ENCODE data around the gene CDC42BPA.

CDC42BPA gene

DNA sequence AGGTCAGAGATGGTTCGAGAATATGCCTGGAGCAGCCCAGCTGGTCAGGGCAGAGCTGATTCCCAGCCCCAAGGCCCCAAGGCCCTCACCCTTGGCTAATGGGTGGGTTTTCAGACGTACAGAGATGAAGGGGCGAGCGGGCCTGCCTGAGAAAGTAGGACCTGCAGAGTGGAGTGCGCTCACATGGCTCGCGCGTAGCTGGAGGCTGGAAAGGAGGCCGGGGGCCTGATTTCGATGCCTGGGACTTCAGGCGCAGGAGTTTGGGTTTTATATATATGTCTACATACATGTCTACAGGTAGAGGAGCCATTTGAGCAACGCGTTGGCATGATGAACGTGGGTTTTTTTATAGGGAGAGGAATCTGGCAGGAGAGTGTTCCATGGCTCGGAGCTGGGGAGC, 369.3 kb downstream of the CDC42BPA start:
- no peak for FAIRE-seq
- DNase-seq (ENCODE audit: low spot score), result no peak

DNA sequence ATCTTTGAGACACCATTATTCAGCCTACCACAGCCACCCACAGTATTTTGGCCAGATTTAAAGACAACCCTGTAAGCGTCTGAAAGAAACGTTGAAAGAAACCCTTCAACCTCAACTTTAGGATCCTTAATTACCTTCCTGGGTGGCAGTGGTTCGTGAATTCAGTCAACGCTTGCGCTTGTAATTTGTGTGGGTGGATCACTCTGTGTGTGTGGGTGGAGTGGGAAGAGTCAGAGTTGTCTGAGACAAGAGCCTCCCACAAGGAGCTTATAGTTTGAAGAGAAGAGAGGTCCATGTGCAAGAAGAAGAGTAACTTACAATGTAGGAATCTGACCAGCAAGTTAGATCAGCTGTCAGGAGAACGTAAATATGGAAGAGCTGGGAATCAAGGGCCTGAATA, 369.8 kb downstream of the CDC42BPA start:
- FAIRE-seq (no peak), DNase-seq (ENCODE audit: low spot score) (no peak)

DNA sequence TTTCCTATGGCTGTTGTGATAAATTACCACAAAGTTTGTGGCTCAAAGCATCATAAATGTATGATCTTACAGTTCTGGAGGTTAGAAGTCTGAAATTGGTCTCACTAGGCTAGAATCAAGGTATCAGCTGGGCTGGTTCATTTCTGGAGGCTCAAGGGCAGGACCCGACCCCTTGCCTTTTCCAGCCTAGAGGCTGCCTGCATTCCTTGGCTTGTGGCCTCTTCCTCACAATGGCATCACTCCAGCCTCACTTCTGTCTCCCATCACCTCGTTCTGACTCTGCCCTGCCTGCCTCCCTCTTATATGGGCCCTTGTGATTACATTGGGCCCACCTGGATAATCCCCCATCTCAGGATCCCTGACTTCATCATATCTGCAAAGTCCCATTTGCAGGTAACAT, 370.2 kb downstream of the CDC42BPA start:
- FAIRE-seq, result no peak

DNA sequence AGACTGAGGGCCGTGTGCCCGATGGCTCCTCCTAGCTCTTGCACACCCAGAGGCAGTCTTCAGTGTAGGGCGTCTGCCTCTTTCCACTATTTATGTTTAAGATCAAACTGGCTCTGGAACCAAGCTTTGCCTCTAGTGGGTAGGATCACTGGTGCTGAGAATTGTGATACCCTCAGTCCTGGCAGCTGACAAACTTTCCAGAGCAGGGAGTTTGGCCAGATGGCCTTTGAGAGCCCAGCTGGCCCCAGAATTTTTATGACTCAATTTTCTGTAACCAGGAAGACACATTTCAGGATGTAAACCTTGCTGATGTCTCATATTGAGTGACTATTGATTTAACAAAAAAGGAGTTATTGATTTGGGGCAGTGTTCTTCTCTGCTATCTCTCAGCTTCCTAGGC, 371.5 kb downstream of the CDC42BPA start:
- FAIRE-seq (no peak), DNase-seq (ENCODE audit: low spot score) (no peak)

More for the DNA sequence above, 370.2 kb downstream of the CDC42BPA start:
- no peak for DNase-seq (ENCODE audit: low spot score)

DNA sequence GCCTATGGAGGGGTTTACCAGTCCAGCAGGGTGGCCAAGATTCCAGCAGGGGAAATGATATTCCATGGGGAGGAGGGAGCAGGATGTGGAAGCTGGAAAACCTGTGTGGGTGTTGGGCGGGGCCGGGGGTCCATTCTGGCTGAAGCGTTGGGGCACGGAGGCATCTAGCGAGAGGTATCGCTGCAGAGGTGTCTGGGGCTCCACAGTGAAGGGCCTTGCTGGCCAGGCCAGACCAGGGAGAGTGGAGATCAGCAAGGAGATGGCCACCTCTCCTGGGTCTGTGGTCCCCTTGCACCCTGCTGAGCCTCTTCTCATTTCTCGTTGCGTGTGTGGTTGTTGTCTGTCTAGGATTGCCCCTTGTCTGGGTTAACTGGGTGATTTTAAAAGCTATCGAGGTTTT, 372.0 kb downstream of the CDC42BPA start:
- no peak for FAIRE-seq
- DNase-seq (ENCODE audit: low spot score), result no peak

DNA sequence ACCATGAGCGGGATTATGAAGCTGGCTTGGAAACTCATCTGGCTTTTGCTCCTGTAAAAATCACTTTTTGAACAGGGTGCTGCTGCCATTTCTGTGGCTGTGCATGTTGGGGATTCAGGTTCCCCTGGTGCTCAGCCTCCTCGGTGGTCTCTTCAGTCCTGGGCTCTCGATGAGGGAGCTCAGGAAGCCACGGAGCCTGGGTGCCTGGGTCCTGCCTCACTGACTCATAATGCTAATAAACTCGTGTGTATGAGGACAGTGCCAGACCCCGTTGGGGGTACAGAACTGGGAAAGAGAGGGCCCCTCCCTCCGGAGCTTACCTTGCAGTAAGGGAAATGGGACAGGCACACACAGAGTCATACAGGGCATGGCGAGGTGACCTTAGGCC, 372.4 kb downstream of the CDC42BPA start:
- DNase-seq (ENCODE audit: low spot score) (no peak), FAIRE-seq (no peak)

DNA sequence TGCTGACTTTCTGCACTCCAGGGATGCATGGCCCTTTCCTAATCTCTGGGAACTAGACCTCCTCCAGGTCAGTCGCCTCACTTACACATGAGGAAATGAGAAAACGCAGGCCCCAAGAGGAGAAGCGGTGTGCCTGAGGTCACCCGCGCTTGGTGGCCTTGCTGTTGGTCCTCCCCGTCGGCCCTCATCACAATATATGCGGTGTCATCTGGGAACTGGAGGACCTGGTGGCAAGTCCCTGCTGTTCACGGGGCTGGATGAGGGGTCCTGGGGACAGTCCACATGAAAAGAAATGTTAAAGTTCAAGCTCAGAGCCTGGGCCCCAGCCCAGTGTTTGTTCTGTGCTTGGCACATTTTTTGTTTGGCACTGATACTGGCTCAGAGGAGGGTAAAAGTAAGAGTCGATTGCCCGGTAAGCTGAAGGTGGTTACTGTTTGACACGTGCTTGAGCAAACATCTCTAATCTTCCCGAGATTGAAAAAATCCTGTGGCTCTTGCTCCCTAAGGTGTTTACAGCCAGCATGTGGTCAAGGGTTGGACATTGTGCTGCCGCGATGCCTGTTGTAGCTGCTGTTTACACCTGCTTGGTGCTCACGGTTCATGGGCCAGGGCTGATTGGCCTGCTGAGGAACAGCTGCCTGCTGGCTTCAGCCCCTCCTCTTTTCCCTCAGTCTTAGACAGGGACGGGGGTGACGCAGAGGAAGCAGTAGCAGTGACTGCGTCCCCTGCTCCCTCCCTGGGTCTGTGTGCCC, 373.0 kb downstream of the CDC42BPA start:
- no peak for FAIRE-seq
- no peak for DNase-seq (ENCODE audit: low spot score)

DNA sequence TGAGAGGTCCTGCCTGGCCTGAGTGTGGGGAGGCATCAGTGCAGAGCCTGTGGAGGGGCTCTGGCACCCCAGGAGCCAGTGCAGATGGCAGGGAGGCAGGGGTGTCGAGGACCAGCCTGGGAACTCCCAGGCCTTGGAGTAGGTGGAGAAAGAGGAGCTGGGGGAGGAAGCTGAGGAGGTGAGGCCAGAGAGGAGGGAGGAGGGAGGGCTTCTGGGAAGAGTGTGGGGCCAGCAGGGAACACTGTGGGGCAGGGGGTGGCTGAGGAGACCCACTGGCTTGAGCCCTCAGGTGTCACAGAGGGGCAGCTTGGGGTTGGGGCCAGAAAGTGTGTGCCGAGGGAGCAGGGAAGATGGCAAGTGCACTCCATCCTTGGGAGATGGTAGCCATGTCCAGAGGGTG, 374.4 kb downstream of the CDC42BPA start:
- DNase-seq (ENCODE audit: low spot score) (no peak), FAIRE-seq (no peak)

DNA sequence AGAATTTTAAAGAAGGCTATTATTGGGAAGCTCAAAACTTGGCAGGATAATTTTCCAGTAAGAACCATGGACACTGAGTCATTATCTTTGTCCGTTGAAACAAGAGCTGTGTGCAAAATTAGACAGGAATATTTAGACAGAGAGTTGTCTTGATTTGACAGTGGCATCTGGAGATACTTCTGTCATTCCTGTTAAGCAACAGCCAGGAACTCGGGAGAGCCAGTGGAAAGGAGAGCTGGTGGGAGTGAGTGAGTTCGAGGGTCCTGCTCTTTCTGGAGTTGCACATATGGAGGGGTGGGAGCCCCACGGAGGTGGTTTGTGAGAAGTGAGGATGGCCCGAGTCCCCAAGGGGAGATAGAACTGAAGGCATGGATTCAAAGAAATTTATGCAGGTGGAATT, 375.1 kb downstream of the CDC42BPA start:
- DNase-seq (ENCODE audit: low spot score) (no peak), FAIRE-seq (no peak)

DNA sequence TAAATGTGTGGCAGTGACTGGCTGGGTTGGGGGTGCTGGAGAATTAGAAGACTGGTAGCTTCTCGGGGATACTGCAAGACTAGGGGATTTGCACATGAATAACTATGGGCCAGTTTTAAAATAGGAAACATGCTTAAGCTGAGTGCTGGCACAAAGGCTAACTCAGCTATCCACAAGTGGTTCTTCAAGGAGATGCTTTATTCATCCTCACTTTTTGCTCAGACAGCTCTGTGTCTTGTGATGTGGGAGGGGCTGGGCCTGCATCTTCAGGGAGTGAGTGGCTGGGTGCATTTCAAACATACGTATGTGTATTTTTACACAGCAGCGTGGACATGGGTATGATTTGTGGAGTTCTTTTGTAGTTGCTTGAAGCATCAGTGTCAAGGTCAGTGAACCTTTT, 375.9 kb downstream of the CDC42BPA start:
- no peak for FAIRE-seq
- DNase-seq (ENCODE audit: low spot score), result no peak

DNA sequence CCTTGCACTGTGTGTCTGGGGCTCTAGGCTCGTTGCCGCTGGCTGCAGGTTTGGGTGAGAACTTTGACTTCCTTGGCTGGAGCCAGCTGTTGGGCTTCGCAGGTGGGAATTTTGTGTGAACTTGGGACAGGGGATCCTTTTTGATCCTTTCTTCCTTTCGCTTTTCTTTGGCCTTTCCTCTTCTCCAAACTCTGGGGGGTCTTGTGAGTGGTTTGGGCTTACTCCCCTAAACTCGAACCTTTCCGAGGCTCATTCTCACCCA, 377.6 kb downstream of the CDC42BPA start:
- DNase-seq (ENCODE audit: low spot score) (no peak), FAIRE-seq (no peak)

DNA sequence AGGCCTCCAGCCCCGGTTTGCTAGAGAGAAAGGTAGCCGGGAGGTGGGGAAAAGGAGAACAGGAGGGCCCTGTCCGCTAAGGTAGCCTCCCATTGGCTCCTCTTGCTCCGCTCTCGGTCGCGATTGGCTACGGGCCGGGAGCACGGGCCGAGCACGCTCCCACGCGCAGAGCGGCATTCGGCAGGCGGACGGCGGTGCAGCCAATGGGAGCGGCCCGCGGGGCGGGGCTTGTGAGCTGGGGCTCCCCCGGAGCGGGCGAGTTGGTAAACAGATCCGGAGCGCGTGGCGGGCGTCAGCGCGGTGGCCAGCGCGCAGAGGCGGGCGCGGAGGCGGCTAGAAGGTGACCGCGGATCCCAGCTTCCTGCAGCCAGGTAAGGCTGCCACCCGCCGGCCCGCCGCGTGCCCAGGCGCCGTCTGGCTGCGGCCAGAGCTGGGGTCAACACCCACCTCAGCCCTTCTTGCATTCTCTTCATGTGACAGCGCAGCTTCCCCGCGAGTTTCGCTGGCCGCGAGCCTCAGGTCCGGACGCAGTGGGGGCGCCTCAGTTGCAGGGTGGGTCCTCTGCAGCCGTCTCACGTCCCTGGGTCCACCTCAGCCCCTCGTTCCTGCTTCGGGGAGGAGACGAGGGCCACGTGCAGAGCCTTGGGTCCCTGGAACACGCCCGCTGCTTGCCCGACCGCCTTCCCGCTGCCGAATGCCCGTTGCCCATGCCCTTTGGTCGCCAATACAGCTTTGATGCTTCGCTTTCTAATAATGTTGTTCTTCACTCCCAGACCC, 378.1 kb downstream of the CDC42BPA start, which contains the start of gene COQ8A:
COQ8A (plus strand) TSS at position 266 of the 777 bp plus-strand sequence. CDS start 21,092 bp downstream, outside the sequence.
- DNase-seq (ENCODE audit: low spot score) (peak; percentile 99), FAIRE-seq (peak; percentile 77)
